ENCODE data around the gene PITRM1. TPM values are rescaled to one million over a fixed set of nuclear protein-coding genes. Genes with fewer than 3 reads are reported as not detected.
"Not testable (repeated sequence)": the region's sequence is repeated elsewhere in the genome, so short reads cannot be mapped to it uniquely, and the experiment has no call there.

The PITRM1 gene
- total and polyA plus RNA-seq, 5 donors, result 54.1 to 78.4 (median 71.2) TPM

DNA sequence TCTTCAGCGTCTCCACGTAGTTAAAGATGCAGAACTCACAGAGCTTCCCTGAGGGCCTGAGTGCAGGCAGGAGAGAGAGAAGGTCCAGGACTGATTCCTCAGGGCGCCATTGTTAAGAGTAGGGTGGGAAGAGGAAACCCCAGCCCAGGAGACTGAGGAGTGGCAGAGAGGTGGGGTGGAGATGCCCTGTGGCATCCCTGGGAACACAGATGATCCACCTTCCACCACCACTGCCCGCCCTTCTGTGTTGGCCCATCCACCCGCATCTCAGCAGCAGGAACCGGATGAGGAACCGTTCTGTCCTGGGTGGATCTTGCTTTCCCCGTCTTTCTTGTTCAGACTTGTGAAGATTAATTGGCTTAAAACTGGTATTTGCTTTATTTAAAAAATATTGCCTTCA lies 56.9 kb downstream of the PITRM1 start:
- no peak overlapping the region for H3K27ac ChIP-seq (ENCODE audit: low read length)
- peaks cover 5% of the 10 kb centered on the region for H3K4me1 ChIP-seq (ENCODE audit: control insufficient read depth, insufficient read depth, low read length)
- peak in 1 of 3 donors; percentile 29 for DNase-seq
- WGBS, result 91% methylated on average over 8 of the region's 8 CpGs
- no peaks in the 10 kb centered on the region for H3K9me3 ChIP-seq (ENCODE audit: control insufficient read depth, low read length)
- intact Hi-C loops (cut with DNase I), result no loop called here
- no peak for ATAC-seq
- no peaks in the 10 kb centered on the region for H3K27me3 ChIP-seq (ENCODE audit: control insufficient read depth, insufficient read depth)
- H3K4me3 ChIP-seq (ENCODE audit: low read length), result no peak overlapping the region

DNA sequence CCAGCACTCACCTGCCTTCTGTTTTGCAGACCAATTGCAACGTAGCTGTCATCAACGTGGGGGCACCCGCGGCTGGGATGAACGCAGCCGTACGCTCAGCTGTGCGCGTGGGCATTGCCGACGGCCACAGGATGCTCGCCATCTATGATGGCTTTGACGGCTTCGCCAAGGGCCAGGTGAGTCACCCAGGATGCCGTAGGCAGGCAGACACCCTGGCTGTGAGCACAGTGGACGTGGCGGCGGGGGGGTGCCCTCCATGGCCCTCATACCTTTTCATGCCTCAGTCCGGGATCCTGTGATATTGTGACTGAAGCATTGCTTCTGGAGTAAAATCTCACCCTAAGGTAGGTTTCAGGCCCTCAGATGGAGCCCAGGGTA lies 59.2 kb downstream of the PITRM1 start:
- H3K27ac ChIP-seq (ENCODE audit: low read length), result no peak overlapping the region
- intact Hi-C loops (cut with DNase I), result no loop called here
- 93% methylated on average over 19 of the region's 19 CpGs for WGBS

DNA sequence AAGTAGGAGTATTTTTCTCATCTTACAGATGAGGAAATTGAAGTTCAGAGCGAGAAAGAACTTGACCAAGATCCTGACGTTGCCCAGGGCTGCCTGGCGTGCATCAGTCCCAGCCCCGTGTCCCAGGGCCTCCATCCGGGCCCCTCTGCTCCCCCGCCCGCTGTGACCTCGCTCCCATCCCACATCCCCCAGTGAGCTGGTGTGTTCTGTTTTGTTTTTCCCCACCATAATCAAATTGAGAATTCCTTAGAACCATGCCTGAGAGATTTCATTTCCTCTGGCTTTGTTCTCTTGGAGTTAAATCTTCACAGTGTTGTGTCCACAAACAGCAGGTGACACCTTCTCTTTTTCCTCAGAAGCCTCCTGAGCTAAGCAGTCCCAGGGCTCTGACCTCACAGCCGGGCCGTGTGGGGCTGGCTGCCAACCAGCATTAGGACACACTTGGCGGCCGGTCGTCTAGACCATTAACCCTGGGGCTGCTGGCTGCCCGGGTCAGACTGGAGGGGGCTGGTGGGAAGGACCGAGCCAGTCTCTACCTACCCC lies 60.9 kb downstream of the PITRM1 start:
- no peak overlapping the region for H3K4me3 ChIP-seq (ENCODE audit: low read length)
- ATAC-seq (peak; percentile 49 to 54), DNase-seq (peak; percentile 68 to 85 (median 82))

More for the DNA sequence above, 59.2 kb downstream of the PITRM1 start:
- ATAC-seq (no peak), DNase-seq (peak in 1 of 3 donors; percentile 32)
- Histone ChIP-seq H3K4me1 (ENCODE audit: control insufficient read depth, insufficient read depth, low read length) (peaks cover 5% of the 10 kb centered on the region), H3K27me3 (ENCODE audit: control insufficient read depth, insufficient read depth) (no peaks in the 10 kb centered on the region), H3K9me3 (ENCODE audit: control insufficient read depth, low read length) (no peaks in the 10 kb centered on the region), H3K4me3 (ENCODE audit: low read length) (no peak overlapping the region)

DNA sequence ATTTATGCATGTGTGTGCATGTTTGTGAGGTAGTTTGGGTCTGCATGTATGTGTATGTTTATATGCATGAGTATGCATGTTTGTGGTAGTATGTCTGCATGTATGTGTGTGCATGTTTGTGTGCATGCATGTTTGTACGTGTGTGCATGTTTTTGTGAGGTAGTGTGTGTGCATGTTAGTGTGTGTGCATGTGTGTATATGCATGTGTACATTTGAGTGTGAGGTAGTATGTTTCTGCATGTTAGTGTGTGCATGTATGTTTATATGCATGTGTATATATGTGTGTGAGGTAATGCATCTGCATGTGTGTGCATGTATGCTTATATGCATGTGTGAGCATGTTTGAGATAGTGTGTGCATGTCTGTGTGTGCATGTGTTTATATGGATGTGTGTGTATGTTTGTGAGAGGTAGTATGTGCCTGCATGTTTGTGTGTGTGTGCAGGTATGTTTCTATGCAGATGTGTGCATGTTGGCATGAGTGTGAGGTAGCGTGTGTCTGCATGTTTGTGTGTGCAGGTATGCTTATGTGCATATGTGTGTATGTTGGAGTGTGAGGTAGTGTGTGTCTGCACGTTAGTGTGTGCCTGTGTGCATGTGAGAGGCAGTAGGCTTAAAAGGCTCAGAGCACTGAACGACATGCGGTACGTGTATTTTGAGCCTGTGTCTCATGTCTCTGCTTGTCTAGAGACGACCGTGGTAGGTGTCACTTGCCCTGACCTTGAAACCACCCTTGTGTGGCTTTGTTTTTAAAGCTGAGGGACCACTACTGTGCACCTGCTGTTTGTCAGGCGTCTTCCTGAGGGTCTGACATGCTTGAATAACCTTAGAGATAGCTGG lies 61.6 kb downstream of the PITRM1 start:
- intact Hi-C loops (cut with DNase I), result no loop called here
- H3K9me3 ChIP-seq (ENCODE audit: control insufficient read depth, low read length), result no peaks in the 10 kb centered on the region
- ATAC-seq (no peak), DNase-seq (no peak)
- H3K4me1 ChIP-seq (ENCODE audit: control insufficient read depth, insufficient read depth, low read length), result peaks cover 5% of the 10 kb centered on the region
- no peak overlapping the region for H3K27ac ChIP-seq (ENCODE audit: low read length)
- 66% methylated on average over 9 of the region's 9 CpGs for WGBS
- no peak overlapping the region for H3K4me3 ChIP-seq (ENCODE audit: low read length)
- no peaks in the 10 kb centered on the region for H3K27me3 ChIP-seq (ENCODE audit: control insufficient read depth, insufficient read depth)

More for the DNA sequence above, 60.9 kb downstream of the PITRM1 start:
- Histone ChIP-seq H3K27me3 (ENCODE audit: control insufficient read depth, insufficient read depth) (no peaks in the 10 kb centered on the region), H3K9me3 (ENCODE audit: control insufficient read depth, low read length) (no peaks in the 10 kb centered on the region), H3K27ac (ENCODE audit: low read length) (no peak overlapping the region), H3K4me1 (ENCODE audit: control insufficient read depth, insufficient read depth, low read length) (peaks cover 5% of the 10 kb centered on the region)
- WGBS, result 40% methylated on average over 15 of the region's 15 CpGs
- intact Hi-C loops (cut with DNase I), result no loop called here

DNA sequence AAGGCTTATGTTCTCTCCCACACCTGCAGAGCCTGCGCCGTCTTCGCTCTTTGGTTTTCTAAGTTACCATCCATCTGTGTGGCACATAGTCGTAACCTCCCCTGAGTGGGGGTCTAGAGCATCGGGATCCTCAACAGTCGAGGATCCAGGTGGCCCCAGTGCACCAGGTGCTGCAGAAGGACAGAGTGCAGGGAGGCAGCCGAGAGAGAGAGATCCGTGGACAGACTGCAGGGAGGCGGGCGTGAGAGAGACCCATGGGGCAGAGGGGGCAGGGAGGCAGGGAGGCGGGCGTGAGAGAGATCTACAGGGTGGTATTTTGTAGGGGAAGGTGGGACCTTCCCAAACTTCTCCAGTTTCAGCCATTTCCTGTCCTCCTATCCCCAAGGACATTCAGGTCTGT lies 62.9 kb downstream of the PITRM1 start:
- Histone ChIP-seq H3K27ac (ENCODE audit: low read length) (no peak overlapping the region), H3K27me3 (ENCODE audit: control insufficient read depth, insufficient read depth) (no peaks in the 10 kb centered on the region), H3K9me3 (ENCODE audit: control insufficient read depth, low read length) (no peaks in the 10 kb centered on the region), H3K4me3 (ENCODE audit: low read length) (no peak overlapping the region), H3K4me1 (ENCODE audit: control insufficient read depth, insufficient read depth, low read length) (peaks cover 5% of the 10 kb centered on the region)
- DNase-seq (no peak), ATAC-seq (no peak)
- 93% methylated on average over 12 of the region's 12 CpGs for WGBS
- intact Hi-C loops (cut with DNase I), result no loop called here

GRCh38 chr10:3109196-3109595 lies 63.4 kb downstream of the PITRM1 start:
- intact Hi-C loops (cut with DNase I), result no loop called here
- Histone ChIP-seq H3K4me3 (ENCODE audit: low read length) (no peak overlapping the region), H3K27me3 (ENCODE audit: control insufficient read depth, insufficient read depth) (no peaks in the 10 kb centered on the region), H3K27ac (ENCODE audit: low read length) (no peak overlapping the region), H3K9me3 (ENCODE audit: control insufficient read depth, low read length) (no peaks in the 10 kb centered on the region), H3K4me1 (ENCODE audit: control insufficient read depth, insufficient read depth, low read length) (peaks cover 5% of the 10 kb centered on the region)
- 94% methylated on average over 21 of the region's 21 CpGs for WGBS
- DNase-seq (peak in 1 of 3 donors; percentile 54), ATAC-seq (no peak)

GRCh38 chr10:3108575-3109105 lies 63.9 kb downstream of the PITRM1 start:
- intact Hi-C loops (cut with DNase I), result no loop called here
- Histone ChIP-seq H3K27me3 (ENCODE audit: control insufficient read depth, insufficient read depth) (no peaks in the 10 kb centered on the region), H3K27ac (ENCODE audit: low read length) (no peak overlapping the region), H3K4me1 (ENCODE audit: control insufficient read depth, insufficient read depth, low read length) (peaks cover 5% of the 10 kb centered on the region), H3K4me3 (ENCODE audit: low read length) (no peak overlapping the region), H3K9me3 (ENCODE audit: control insufficient read depth, low read length) (no peaks in the 10 kb centered on the region)
- ATAC-seq (no peak), DNase-seq (peak in 1 of 3 donors; percentile 50)
- WGBS, result 95% methylated on average over 21 of the region's 21 CpGs

DNA sequence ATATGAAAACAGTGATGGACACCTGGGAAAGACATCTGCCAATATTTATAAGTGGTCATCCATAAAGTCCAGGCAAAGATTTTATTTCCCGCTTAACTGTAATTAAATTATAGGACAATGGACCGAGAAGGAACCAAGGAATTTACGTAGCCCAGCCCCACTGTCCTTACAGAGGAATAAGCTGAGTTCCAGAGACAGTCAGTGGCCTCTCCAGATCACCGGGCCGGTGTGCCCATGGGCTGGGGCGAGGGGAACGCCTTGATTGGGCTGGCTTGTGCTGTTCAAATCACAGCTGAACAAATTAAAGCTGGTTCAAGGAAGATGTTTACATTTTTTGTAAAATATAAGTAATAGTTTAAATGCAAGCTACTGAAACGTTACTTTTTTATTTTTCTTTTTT lies 64.5 kb downstream of the PITRM1 start:
- WGBS, result 77% methylated on average over 8 of the region's 8 CpGs
- Histone ChIP-seq H3K27ac (ENCODE audit: low read length) (peak overlapping the region; percentile 79), H3K27me3 (ENCODE audit: control insufficient read depth, insufficient read depth) (no peaks in the 10 kb centered on the region), H3K4me3 (ENCODE audit: low read length) (no peak overlapping the region), H3K4me1 (ENCODE audit: control insufficient read depth, insufficient read depth, low read length) (peaks cover 5% of the 10 kb centered on the region), H3K9me3 (ENCODE audit: control insufficient read depth, low read length) (no peaks in the 10 kb centered on the region)
- ATAC-seq, result no peak
- intact Hi-C loops (cut with DNase I), result no loop called here
- no peak for DNase-seq

DNA sequence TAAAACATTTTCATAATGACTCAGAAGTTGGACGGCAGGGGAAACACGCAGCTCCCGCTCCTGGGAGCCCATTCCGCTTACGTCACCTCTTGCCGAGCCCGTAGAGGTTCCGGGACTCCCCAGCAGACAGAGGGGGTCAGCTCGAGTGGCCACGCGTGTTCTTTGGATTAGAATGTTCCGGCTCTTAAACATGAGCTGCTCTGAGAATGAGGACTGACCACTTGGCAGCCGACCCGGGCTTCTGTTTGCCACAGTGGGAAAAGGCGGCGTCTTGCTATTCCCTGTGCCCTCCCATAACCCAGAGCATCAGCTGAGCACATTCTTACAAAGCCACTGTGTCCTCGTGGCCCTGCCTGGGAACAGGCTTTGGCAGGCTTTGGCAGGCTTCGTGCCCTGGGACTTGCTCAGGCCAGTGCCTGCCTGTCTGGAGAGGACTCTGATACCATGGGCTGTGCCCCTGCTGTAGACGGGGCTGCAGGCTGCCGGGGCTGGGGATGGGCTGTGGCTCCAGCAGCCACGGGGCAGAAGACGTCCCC lies 65.1 kb downstream of the PITRM1 start:
- H3K4me3 ChIP-seq (ENCODE audit: low read length), result no peak overlapping the region
- ATAC-seq, result peak; percentile 79 to 90
- intact Hi-C loops (cut with DNase I), result no loop called here

GRCh38 chr10:3106928-3107425 lies 65.6 kb downstream of the PITRM1 start:
- ATAC-seq (no peak), DNase-seq (peak in 1 of 3 donors; percentile 1)
- no peaks in the 10 kb centered on the region for H3K27me3 ChIP-seq (ENCODE audit: control insufficient read depth, insufficient read depth)
- no peak overlapping the region for H3K4me3 ChIP-seq (ENCODE audit: low read length)
- H3K9me3 ChIP-seq (ENCODE audit: control insufficient read depth, low read length), result no peaks in the 10 kb centered on the region
- H3K27ac ChIP-seq (ENCODE audit: low read length), result peak overlapping the region; percentile 79
- peaks cover 5% of the 10 kb centered on the region for H3K4me1 ChIP-seq (ENCODE audit: control insufficient read depth, insufficient read depth, low read length)
- intact Hi-C loops (cut with DNase I), result no loop called here
- 69% methylated on average over 5 of the region's 5 CpGs for WGBS

More for the DNA sequence above, 65.1 kb downstream of the PITRM1 start:
- peak overlapping the region; percentile 79 for H3K27ac ChIP-seq (ENCODE audit: low read length)
- no peaks in the 10 kb centered on the region for H3K9me3 ChIP-seq (ENCODE audit: control insufficient read depth, low read length)
- no peaks in the 10 kb centered on the region for H3K27me3 ChIP-seq (ENCODE audit: control insufficient read depth, insufficient read depth)
- WGBS, result 55% methylated on average over 22 of the region's 22 CpGs
- H3K4me1 ChIP-seq (ENCODE audit: control insufficient read depth, insufficient read depth, low read length), result peaks cover 5% of the 10 kb centered on the region
- DNase-seq, result peak; percentile 85 to 87 (median 87)

GRCh38 chr10:3106328-3106727 lies 66.3 kb downstream of the PITRM1 start:
- H3K27ac ChIP-seq (ENCODE audit: low read length); intact Hi-C loops (cut with DNase I); H3K4me1 ChIP-seq (ENCODE audit: control insufficient read depth, insufficient read depth, low read length); H3K27me3 ChIP-seq (ENCODE audit: control insufficient read depth, insufficient read depth); H3K4me3 ChIP-seq (ENCODE audit: low read length); ATAC-seq; H3K9me3 ChIP-seq (ENCODE audit: control insufficient read depth, low read length); DNase-seq: not testable (repeated sequence)
- 75% methylated on average over 6 of the region's 10 CpGs for WGBS
